Retinal pigment epithelial cell (primary cell): ENCODE data around the gene BLTP3A.
A peak's percentile ranks its signal among the peaks of the same experiment; 100 is the strongest.
"Not testable (repeated sequence)": the region's sequence is repeated elsewhere in the genome, so short reads cannot be mapped to it uniquely, and the experiment has no call there.

Experiments
- DNase-seq: peaks from one replicate; pipeline ENCODE4 v3.0.0-alpha.2; 2010; ENCODE audit warnings: low read depth
- H3K4me3 ChIP-seq: 2 replicates; pipeline ENCODE4 v1.5.1; 2011; ENCODE audit warnings: mild to moderate bottlenecking, low read length, control low read depth, moderate library complexity
- TF ChIP-seq, protein P1 (sequence below): conservative IDR thresholded peaks from 2 replicates; pipeline ENCODE4 v1.5.1; 2011; ENCODE audit warnings: low read depth, low read length, control low read depth, inconsistent platforms

Gene BLTP3A

DNA sequence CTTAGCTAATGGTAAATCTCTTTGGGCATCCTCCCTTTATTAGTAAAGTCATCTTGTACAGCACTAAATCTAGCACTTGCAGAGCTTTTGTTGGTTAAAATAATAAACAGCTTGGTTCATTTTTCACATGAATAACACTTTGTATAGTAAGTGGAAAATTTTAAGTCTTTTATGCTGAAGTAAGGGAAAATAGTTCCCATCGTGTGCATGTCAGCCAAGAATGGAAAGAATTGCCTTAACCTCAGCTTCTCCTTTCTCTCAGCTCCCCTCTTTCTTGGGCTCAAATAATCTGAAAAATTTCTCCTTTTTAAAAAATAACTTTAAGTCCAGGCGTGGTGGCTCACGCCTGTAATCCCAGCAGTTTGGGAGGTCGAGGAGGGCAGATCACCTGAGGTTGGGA lies 18.0 kb upstream of the BLTP3A start:
- no peak for DNase-seq
- no peak overlapping the region for H3K4me3 ChIP-seq
- TF ChIP-seq, protein P1, sequence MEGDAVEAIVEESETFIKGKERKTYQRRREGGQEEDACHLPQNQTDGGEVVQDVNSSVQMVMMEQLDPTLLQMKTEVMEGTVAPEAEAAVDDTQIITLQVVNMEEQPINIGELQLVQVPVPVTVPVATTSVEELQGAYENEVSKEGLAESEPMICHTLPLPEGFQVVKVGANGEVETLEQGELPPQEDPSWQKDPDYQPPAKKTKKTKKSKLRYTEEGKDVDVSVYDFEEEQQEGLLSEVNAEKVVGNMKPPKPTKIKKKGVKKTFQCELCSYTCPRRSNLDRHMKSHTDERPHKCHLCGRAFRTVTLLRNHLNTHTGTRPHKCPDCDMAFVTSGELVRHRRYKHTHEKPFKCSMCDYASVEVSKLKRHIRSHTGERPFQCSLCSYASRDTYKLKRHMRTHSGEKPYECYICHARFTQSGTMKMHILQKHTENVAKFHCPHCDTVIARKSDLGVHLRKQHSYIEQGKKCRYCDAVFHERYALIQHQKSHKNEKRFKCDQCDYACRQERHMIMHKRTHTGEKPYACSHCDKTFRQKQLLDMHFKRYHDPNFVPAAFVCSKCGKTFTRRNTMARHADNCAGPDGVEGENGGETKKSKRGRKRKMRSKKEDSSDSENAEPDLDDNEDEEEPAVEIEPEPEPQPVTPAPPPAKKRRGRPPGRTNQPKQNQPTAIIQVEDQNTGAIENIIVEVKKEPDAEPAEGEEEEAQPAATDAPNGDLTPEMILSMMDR = no peak

DNA sequence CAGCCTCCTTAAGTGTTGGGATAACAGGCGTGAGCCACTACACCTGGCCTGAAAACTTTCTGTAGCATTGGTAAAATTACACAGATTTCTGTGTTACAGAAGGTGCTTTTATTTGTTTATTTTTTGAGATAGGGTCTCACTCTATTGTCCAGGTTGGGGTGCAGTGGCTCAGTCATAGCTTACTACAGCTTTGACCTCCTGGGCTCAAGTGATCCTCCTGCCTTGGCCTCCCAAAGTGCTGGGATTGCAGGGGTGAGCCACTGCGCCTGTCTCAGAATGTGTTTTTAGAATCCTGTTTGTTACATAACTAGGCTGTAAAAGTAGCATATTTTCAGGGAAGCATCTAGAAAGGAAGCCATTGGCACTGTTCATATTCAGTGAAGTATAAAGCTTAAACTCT lies 16.9 kb upstream of the BLTP3A start:
- TF ChIP-seq, protein P1 = no peak
- no peak for DNase-seq
- no peak overlapping the region for H3K4me3 ChIP-seq

DNA sequence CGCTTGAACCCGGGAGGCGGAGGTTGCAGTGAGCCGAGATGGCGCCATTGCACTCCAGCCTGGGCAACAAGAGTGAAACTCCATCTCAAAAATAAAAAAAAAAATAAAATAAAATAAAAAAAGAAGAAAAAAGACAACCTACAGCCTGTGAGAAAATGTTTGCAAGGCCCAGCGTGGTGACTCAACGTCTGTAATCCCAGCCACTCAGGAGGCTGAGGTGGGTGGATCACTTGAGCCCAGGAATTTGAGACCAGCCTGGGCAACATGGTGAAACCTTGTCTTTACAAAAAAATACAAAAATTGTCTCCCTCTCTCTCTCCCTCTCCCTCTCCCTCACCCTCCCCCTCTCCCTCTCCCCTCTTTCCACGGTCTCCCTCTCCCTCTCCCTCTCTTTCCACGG lies 6.5 kb upstream of the BLTP3A start:
- DNase-seq, H3K4me3 ChIP-seq: not testable (repeated sequence)

DNA sequence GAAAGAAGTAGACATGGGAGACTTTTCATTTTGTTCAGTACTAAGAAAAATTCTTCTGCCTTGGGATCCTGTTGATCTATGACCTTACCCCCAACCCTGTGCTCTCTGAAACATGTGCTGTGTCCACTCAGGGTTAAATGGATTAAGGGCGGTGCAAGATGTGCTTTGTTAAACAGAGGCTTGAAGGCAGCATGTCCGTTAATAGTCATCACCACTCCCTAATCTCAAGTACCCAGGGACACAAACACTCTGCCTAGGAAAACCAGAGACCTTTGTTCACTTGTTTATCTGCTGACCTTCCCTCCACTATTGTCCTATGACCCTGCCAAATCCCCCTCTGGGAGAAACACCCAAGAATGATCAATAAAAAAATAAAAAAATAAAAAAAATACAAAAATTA lies 4.7 kb upstream of the BLTP3A start:
- DNase-seq, H3K4me3 ChIP-seq: not testable (repeated sequence)

DNA sequence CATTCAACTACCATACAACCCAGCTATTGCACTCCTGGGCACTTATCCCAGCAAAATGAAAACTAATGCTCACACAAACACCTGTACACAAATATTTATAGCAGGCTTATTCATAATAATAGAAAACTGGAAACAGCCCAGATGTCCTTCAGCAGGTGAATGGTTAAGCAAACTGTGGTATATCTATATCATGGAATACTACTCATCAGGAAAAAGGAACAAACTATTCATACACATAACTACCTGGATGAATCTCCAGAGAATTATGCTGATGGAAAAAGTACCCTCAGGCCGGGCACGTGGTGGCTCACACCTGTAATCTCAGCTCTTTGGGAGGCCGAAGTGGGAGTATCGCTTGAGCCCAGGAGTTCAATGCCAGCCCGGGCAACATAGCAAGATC lies 3.8 kb upstream of the BLTP3A start:
- no peak for DNase-seq
- TF ChIP-seq, protein P1 = no peak

DNA sequence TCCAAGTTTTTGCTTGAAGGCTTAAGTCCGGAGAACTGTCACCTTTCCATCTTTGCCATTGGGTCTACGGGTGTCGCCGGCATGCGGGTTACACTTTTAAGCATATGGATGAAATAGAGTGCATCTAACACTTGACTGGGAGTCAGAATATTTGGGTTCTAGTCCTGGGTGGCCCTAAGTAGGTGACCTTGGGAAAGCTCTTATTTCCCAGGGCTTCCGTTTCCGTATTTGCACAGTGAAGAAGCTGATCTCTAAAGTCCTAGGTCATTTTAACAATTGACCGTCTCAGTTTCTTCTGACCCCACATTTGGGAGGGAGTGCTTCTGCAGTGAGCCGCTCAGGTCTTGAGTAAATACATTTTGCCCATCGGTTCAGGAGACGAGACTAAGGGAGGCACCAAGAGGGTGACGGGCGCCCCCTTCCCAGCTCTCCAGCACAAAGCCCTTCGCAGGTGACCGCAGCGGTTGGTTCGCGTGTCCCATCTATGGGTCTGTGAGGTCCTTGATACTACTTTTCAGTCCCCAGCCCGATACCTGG lies 651 bp upstream of the BLTP3A start:
- DNase-seq = no peak
- TF ChIP-seq, protein P1 = peak; percentile 40
- H3K4me3 ChIP-seq = peak overlapping the region; percentile 93

More for the DNA sequence above, 3.8 kb upstream of the BLTP3A start:
- H3K4me3 ChIP-seq = no peak overlapping the region

DNA sequence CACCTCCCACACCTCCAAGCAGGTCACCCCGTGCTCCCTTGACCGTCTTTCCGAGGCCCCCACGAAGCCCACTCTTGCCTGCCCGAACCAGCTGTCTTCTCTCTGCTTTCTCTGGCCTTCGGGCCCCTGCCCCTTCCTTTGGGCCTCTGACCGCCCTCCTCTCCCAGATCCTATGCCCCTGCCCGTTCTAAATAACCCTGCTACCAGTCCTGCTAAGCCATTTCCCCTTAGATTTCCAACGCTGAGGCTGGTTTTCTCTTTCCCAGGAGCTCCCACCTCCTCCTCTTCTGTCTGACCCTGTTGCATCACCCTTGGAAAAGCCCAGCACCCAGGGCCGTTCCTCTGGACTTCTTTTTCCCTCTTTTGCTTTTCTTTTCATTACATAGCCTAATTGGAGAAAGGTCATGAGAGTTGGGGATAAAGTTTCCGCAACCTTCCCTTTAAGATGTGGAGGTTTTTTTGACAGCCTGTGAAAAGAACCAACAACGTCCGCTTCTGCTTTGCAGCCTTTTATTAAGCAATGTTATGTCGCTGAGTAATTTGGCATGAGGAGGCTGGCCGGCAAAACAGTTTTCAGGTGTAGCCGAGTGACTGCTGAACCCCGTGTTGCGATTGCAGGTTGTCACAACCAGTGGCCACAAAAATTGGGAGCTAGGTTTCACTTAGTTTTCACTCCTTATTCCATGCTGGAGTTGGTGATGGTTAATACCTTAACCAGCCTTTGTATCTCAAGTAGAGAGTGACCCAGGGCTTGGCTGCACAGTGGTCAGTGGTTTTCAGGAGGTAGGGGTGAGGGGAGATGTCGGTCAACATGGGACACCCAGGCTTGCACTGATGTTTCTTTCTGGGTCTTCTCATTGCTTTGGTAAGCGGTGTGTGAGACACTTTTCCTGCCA lies 970 bp downstream of the BLTP3A start:
- no peak for DNase-seq
- H3K4me3 ChIP-seq = peak overlapping the region; percentile 93
- TF ChIP-seq, protein P1 = no peak

GRCh38 chr6:34793877-34794276 lies 2.0 kb downstream of the BLTP3A start:
- DNase-seq = no peak
- H3K4me3 ChIP-seq = no peak overlapping the region
- TF ChIP-seq, protein P1 = no peak
